Neural crest cell (in vitro differentiated cells): Measurements from ENCODE around the gene SRGAP3. TPM values are rescaled to one million over a fixed set of nuclear protein-coding genes. Genes with fewer than 3 reads are reported as not detected.

Experiments used
- DNase-seq: peaks from one replicate; pipeline ENCODE4 v3.0.0; 2021; ENCODE audit warnings: low read depth, mixed read lengths, low spot score
- H3K27ac Mint-ChIP-seq: one replicate; pipeline ENCODE4 v1.8.0; 2021; ENCODE audit warnings: mild to moderate bottlenecking, mixed read lengths; ENCODE audit not compliant: unreplicated experiment
- H3K27me3 Mint-ChIP-seq: 2 replicates; pipeline ENCODE4 v1.8.0; 2021; ENCODE audit warnings: low read depth, mild to moderate bottlenecking, mixed read lengths
- H3K36me3 Mint-ChIP-seq: 2 replicates; pipeline ENCODE4 v1.8.0; 2021; ENCODE audit warnings: low read depth, mild to moderate bottlenecking, mixed read lengths
- H3K4me1 Mint-ChIP-seq: 2 replicates; pipeline ENCODE4 v1.8.0; 2021; ENCODE audit warnings: mixed read lengths
- H3K4me3 Mint-ChIP-seq: one replicate; pipeline ENCODE4 v1.8.0; 2021; ENCODE audit warnings: mild to moderate bottlenecking, mixed read lengths
- H3K9me3 Mint-ChIP-seq: 2 replicates; pipeline ENCODE4 v1.8.0; 2021; ENCODE audit warnings: mixed read lengths
- CTCF ChIP-seq: fragments of 200-600 bp; sonication (generic); conservative IDR thresholded peaks from 2 replicates; pipeline ENCODE4 v1.5.0; 2021; ENCODE audit warnings: antibody characterized with exemption, mild to moderate bottlenecking
- total RNA-seq: library from RNA; stranded (reverse); gene quantifications from 2 replicates; pipeline ENCODE4 v1.2.1, GENCODE V29; 2021

The SRGAP3 gene
- total RNA-seq, 1 donor from 2014 or later, result 58.4 TPM

- DNase-seq, result no peak
- H3K4me3 Mint-ChIP-seq, result no peak overlapping the region
- H3K9me3 Mint-ChIP-seq, result peaks cover 2% of the 10 kb centered on the region
- no peak overlapping the region for H3K27ac Mint-ChIP-seq
- H3K4me1 Mint-ChIP-seq, result peaks cover 88% of the 10 kb centered on the region
- H3K36me3 Mint-ChIP-seq, result peaks cover 21% of the 10 kb centered on the region
- no peak for TF ChIP-seq CTCF
- no peaks in the 10 kb centered on the region for H3K27me3 Mint-ChIP-seq
Observed at GRCh38 chr3:9188583-9188982, 60.9 kb downstream of the SRGAP3 start.

- no peak for DNase-seq
- no peak for TF ChIP-seq CTCF
- H3K4me3 Mint-ChIP-seq, result peak overlapping the region; percentile 17
- no peaks in the 10 kb centered on the region for H3K9me3 Mint-ChIP-seq
- H3K27me3 Mint-ChIP-seq, result no peaks in the 10 kb centered on the region
- peaks cover 7% of the 10 kb centered on the region for H3K36me3 Mint-ChIP-seq
- peaks cover 85% of the 10 kb centered on the region for H3K4me1 Mint-ChIP-seq
- H3K27ac Mint-ChIP-seq, result peak overlapping the region; percentile 91
Observed at GRCh38 chr3:9185701-9186100, 63.7 kb downstream of the SRGAP3 start.

GRCh38 chr3:9185046-9185445 lies 64.4 kb downstream of the SRGAP3 start:
- TF ChIP-seq CTCF, result no peak
- H3K4me3 Mint-ChIP-seq, result peak overlapping the region; percentile 22
- H3K36me3 Mint-ChIP-seq, result peaks cover 5% of the 10 kb centered on the region
- DNase-seq, result no peak
- no peaks in the 10 kb centered on the region for H3K27me3 Mint-ChIP-seq
- peak overlapping the region; percentile 91 for H3K27ac Mint-ChIP-seq
- H3K4me1 Mint-ChIP-seq, result peaks cover 85% of the 10 kb centered on the region
- H3K9me3 Mint-ChIP-seq, result no peaks in the 10 kb centered on the region

- Mint-ChIP-seq H3K4me1 (peaks cover 82% of the 10 kb centered on the region), H3K27me3 (no peaks in the 10 kb centered on the region), H3K27ac (peak overlapping the region; percentile 97), H3K9me3 (no peaks in the 10 kb centered on the region), H3K4me3 (peak overlapping the region; percentile 83), H3K36me3 (peaks cover 2% of the 10 kb centered on the region)
- no peak for DNase-seq
- no peak for TF ChIP-seq CTCF
Observed at GRCh38 chr3:9184461-9184835, 65.0 kb downstream of the SRGAP3 start.

- Mint-ChIP-seq H3K27ac (peak overlapping the region; percentile 97), H3K36me3 (peaks cover 4% of the 10 kb centered on the region), H3K4me1 (peaks cover 79% of the 10 kb centered on the region), H3K4me3 (peak overlapping the region; percentile 83), H3K27me3 (no peaks in the 10 kb centered on the region), H3K9me3 (no peaks in the 10 kb centered on the region)
- DNase-seq, result peak; percentile 51
- TF ChIP-seq CTCF, result no peak
Observed at GRCh38 chr3:9183811-9184460, 65.5 kb downstream of the SRGAP3 start.
